Activated T-cell treated with anti-CD3 and anti-CD28 coated beads for 48 hours (primary cell): ENCODE data around the gene TPPP2.

Source experiments
- DNase-seq: peaks from one replicate; pipeline ENCODE4 v3.0.0-alpha.2; 2020; ENCODE audit warnings: low read depth

Gene TPPP2

DNA sequence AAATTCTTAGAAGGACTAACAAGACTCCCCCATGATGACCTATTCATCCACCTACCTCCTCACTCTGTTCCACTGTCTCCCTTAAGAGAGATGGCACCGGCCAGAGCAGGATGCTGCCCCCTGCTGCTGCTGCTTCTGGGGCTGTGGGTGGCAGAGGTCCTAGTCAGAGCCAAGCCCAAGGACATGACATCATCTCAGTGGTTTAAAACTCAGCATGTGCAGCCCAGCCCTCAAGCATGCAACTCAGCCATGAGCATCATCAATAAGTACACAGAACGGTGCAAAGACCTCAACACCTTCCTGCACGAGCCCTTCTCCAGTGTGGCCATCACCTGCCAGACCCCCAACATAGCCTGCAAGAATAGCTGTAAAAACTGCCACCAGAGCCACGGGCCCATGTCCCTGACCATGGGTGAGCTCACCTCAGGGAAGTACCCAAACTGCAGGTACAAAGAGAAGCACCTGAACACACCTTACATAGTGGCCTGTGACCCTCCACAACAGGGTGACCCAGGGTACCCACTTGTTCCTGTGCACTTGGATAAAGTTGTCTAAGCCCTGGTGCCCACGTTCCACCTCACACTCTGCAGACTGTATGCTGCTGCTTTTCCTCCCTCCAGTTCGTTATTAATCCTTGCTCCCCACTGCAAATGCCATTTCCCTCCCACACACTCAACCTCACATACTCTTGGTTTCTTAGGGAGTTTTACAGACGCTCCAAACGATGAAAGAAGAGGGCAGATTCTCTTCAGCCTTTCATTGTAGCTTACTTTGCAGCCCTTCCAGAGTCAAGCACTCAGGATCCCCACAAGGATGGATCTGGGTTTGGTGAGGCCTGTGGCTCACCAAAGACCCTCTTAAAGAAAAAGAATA, 28.0 kb downstream of the TPPP2 start, which contains the start of gene RNASE8:
Gene RNASE8 (plus strand): TSS at position 20 of the 873 bp plus-strand sequence. CDS start 71 bp downstream, at position 91.
- no peak for DNase-seq

DNA sequence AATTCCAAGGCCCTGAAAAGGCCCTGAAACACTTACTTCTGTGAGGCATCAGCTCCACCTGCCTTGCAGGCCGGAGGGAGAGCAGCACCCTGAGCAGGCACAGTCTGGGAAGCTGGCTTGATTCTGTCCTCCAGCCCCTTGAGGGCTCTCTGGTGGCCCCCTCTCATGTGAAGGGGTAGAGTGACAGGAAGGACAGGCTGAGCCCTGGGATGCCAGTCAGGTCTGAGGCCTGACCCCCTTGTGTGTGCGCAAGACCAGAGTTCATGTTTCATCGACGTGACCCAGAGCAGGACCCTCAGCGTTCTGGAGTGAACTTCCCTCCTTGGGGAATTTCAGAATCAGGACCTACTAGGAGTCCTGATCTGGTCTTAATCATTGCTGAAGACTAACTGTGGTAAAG, 28.9 kb downstream of the TPPP2 start:
- no peak for DNase-seq

DNA sequence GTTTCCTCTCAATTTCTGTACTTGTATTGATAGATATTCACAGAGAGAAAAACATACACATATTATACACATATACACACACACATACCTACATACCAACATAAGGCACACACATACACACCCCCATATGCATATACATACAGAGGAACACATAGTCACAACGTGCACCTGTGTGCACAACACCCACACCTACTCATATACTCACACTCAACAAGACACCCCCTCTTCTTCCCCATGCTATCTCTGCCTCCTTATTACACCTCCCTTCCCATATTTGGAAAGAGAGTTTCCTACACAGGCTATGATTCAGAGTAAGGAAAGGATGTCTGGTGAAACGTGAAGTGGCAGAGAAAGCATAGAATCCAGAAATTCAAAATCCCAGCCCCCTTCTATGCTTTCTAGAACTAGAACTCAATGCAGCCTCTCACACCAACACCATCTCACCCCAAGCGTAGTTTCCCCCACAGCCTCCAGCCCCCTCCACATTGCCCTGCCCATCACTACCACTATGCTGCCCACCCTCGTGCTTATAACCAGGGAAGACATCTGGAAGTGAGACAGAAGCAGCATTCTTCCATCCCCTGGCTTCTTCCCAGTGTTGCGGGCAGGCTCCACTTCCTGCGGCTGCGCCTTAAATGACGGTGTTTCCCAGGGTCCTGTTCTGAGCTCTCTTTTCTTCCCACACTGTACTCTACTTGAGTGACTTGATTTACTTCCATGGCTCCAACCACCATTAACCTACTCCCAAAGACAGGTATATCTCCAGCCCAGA, 30.0 kb downstream of the TPPP2 start:
- no peak for DNase-seq

DNA sequence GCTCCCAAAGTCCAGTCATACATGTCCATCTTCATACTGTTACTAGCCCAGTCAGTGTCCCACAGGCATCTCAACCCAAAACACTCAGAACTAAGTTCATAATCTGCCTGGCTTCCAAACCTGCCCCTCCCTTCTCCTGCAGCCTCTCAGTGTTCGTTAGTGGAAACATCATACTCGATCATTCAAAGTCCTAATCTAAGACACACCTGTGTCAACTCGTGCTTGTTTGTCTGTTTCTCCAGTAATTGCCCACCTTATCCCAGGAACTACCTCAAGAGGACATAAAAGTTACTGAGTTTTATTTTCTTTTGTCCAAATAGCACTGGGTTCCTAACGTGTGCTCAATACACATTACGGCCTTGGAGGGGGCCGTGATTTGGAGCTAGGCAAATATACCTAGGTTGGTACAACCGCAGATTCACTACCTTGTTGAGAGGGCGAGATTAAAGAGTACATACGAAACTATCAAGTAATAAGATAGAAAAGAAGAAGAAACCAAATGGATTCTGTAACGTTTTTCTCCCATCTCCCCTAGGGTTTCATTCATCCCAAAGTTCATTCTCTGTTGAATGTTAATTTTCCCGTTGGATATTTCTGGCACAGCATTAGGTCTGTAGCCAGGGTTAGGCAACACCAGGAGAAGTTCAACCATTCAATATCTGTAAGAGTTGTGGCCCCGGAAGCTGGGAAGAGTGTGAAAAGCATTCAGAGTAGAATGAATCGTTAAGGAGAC, 30.8 kb downstream of the TPPP2 start:
- no peak for DNase-seq

DNA sequence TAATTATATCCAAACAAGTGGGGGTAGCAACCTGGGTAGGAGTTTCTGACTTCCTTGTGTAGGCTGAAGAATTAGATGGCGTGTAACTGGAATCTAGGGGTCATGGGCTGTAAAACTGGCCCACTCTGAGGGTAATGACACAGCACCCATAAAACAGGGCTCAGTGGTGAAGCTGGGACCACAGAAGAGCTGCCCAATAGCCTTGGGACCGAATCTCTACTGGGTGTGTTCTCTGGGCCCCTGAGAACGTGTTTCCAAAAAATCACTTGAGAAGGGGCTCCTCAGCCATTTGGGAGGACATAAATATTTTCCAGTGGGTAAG, 31.3 kb downstream of the TPPP2 start:
- no peak for DNase-seq

DNA sequence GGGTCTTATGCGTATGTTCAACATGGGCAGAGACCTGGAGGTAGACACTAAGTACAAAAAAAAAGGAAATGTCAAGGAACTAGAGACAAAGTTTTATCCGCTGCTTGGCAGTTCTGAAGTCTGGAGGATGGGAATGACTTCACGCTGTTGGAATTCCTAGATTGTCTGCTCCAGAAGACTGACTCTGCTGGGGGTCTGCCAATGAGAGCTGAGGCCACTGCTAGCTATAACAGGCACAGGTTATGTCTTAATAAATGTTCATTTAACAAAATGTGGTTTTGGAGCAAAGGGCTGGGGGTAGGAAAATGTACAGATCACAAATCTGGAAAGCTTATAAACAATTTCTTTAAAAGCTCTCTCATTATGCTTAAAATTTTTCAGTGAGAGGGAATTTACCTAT, 33.5 kb downstream of the TPPP2 start:
- no peak for DNase-seq

DNA sequence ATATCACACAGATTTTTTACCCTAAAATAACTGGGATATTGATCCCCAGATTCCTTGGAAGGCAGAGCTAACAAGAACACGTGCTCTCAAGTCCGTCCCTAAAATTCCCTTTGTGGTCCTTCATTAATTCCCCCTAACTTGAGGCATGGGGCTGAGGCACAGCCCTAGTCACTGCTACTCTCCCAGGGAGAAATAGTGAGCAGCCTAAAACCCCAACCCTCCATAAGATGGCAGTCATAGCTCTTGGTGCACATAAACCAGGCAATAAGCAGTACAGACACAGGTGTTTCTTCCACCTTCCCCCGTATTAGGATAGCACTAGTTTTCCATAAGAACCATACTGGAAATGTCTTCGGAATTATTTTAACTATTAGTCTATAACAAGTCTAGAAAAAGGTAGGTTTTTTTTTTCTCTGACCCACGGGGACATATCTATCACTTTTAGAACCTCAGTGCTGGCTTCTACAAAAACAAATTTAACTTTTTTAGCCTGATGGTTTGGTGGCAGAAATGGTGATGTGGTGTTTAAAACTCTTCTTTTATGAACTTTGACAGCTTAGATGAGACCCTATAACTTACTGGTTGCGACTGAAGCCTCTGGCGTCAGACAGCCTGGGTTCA, 37.0 kb downstream of the TPPP2 start:
- DNase-seq, result no peak

DNA sequence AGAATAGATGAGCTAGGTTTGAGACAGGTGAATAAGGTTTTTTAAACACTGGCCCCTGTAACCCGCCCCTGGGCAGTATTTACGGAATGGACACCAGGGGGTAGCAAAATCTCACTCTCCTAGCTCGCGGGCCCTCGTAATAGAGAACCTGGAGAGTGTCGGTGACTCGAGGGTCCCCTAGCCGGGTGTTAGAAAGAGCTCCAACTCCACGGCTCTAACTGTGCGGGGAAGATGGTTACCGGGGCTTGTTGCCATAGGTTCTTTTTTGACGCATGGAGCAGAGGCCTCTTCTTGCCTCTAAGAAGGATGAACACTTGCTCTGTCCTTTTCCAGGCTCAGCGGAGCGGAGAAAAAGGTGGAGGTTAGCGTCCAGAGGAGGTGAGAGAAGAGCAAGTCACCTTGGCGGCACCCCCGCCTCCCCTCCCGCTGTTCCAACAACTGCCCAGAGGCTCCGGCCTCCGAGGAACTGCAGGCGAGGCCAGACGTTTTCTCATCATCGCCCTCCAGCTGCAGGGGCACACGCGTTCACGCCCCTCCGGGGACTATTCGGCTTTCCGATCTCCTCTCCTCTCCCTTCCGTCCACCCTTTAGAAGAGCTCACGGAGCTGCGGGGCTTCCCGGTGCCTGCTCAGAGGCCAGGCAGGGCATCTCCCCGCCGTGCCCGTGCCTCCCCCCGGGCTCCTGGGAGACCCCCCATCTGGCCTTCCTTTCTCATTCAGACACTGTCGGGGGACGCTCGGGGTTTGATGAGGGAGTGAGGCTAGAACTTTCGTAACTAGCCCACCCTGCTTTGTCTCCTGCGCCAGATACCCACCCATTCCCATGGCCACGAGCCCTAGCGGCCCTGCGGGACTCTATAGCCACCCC, 38.7 kb downstream of the TPPP2 start:
- DNase-seq, result no peak

DNA sequence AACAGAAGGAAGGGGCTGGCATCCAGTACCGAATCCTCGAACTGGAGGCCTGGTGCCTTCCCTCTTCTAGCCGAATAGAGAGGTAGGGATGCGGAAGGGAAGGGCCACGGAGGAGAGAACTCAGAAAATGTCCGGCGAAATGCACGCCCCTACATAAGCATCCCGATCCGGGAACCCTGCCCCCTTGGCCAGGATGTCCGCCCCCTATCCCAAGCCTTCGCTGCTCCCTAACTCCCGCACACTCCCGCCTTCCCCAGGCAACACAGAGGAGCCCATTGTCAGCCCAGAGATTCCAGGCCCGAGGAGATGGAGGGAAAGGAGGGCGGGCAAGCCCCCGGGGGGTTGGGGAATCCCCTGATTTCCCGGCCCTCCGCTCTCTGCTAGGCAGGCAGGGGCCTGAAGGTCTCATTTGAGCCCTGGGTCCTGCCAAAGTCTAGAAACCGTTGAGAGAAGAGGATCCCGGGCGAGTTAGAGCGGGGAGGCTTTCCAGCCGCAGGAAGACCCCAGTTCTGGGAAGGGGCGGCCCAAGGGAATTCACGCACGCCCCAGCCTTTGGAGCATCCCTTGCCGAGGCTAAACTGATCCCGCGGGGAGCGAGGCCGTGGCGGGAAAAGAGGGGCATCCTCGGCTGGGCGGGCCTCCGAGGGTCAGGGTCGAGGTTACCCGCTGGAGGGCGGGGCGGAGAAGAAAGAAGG, 39.5 kb downstream of the TPPP2 start:
- DNase-seq, result no peak

DNA sequence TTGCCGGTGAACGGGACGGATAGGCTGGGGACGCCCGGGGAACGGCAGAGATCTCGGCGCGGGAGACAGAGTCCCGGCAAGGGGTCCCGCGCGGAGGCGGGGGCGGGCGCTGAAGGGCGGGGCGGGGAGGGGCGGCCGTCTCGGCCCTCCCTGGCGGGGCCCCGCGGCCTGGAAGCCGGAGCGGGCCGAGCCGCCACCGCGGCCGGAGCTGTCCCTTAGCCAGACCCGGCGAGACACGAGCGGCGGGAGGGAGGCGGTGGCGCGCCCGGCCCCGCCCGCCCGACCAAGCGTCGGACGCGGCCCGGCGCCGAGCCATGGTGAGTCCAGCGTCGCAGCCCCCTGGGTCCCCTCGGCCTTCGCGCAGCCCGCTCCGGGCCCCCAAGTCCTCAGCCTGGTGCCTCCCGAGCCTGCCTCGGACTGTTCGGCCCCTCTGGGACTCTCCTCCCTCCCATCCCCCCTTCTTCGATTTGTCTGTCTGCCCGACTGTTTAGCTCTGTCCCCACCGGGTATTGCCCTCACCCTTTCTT, 40.1 kb downstream of the TPPP2 start, which contains the start of gene ARHGEF40:
Gene ARHGEF40 (plus strand): TSS at position 222 of the 527 bp plus-strand sequence. CDS start 93 bp downstream, at position 315.
- DNase-seq, result no peak

DNA sequence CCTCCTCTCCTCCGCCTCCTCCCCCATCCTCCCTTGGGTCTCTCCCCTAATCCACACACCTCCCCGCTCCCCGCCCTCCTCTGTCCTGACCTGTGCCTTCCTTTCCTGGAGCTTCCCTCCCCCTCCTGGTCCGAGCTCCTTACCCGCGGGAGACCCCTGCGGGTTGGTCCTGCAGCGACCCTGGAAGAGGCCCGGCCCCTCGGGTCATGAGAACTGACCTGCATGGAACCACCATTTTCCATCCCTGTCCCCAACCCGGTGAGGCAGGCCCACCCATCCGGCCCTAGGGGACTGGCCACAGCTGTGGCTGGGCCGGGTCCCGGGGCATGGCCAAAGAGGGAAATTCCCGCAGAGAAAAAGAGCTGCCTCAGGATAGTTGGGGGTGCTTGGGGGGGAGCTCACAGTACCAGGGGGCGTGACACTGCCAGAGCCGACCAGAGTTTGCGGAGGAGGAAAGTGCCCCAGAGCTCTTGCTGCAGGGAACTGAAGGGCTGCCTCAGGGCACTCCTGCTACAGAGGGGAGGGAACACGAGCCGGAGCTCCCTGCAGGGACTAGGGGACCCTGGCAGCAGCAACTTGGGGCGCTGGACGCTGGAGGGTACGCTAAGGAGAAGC, 40.7 kb downstream of the TPPP2 start:
- DNase-seq, result no peak

DNA sequence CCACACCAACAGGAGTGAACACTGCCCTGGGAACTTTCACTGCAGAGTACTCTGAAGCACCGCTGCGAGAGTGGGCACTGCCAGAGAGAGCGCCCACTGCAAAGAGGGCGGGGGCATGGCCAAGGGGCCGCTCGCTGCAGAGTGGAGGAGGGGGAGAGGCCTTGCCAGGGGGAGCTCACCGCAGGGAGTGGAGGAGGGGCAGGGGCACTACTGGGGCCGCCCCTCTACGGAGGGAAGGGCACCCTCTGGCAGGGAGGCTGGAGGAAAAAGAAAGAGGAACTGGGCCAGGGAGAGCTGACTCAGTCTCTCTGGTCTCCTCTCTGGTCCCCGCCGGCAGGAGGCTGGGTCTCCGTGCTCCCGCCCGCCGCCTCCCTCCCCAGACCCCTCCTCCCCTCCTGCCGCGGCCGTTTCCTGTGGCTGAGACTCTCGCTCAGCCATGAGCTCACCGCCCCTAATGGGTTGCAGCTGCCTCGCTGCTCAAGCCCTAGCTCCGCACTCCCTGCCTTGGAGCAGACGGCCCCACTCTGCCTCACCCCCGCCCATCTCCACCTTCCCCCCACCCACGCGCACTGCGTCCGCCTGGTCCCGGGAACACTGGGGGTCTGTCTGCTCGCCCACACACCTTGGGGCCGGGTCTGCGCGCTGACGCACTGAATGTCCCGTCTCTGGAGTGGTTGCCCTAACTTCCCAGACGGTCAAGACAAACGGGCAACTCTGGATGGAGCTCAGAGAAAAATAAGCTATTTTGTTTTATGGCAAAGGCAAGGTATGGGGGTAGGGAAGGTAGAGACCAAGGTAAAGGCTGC, 41.4 kb downstream of the TPPP2 start:
- no peak for DNase-seq

DNA sequence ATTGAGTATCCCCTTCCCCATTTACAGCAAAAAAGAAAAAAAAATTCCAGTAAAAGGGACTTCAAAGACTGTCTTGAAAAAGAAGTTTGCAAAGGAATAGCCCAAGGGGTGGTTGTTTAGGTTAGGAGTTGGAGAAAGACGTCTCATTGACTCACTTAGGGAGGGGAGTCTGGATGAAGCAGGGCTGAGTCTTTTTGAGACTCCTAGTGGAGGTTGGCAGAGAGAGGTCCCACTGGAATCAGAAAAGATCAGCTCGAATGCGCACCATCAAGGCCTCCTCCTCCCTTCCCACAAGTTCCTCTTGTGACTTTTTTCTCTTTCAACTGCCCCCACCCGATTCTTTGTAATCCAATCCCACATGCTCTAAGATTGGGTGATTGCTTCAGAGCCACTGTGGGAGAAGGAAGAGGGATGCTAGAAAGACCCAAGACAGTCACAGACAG, 42.0 kb downstream of the TPPP2 start:
- DNase-seq, result no peak

DNA sequence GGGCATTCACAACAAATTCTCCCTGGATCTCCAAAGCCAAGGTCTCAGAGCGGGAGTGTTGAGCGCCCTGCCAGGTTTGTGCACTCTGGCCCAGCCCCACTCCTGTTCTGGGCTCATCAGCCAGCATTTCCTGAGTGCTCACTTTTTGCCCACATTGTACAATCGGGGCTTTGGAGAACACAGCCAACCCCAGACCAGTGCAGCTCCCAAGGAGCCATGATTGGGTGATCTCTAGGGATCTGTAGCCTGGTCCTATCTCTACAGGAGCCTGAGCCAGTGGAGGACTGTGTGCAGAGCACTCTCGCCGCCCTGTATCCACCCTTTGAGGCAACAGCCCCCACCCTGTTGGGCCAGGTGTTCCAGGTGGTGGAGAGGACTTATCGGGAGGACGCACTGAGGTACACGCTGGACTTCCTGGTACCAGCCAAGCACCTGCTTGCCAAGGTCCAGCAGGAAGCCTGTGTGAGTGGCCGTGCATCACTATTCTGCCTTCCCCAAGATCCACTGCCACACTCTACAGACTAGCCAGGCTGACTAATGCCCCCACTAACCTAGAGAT, 42.8 kb downstream of the TPPP2 start:
- DNase-seq, result no peak

DNA sequence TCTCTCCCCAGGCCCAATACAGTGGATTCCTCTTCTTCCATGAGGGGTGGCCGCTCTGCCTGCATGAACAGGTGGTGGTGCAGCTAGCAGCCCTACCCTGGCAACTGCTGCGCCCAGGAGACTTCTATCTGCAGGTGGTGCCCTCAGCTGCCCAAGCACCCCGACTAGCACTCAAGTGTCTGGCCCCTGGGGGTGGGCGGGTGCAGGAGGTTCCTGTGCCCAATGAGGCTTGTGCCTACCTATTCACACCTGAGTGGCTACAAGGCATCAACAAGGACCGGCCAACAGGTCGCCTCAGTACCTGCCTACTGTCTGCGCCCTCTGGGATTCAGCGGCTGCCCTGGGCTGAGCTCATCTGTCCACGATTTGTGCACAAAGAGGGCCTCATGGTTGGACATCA, 43.9 kb downstream of the TPPP2 start:
- no peak for DNase-seq

DNA sequence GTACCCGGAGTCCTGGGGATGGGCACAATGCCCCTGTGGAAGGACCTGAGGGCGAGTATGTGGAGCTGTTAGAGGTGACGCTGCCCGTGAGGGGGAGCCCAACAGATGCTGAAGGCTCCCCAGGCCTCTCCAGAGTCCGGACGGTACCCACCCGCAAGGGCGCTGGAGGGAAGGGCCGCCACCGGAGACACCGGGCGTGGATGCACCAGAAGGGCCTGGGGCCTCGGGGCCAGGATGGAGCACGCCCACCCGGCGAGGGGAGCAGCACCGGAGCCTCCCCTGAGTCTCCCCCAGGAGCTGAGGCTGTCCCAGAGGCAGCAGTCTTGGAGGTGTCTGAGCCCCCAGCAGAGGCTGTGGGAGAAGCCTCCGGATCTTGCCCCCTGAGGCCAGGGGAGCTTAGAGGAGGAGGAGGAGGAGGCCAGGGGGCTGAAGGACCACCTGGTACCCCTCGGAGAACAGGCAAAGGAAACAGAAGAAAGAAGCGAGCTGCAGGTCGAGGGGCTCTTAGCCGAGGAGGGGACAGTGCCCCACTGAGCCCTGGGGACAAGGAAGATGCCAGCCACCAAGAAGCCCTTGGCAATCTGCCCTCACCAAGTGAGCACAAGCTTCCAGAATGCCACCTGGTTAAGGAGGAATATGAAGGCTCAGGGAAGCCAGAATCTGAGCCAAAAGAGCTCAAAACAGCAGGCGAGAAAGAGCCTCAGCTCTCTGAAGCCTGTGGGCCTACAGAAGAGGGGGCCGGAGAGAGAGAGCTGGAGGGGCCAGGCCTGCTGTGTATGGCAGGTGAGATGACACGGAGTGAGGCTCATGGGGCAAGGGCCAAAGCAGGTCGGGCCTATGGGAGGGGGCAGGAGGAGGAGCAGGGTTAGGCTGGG, 44.6 kb downstream of the TPPP2 start:
- DNase-seq, result no peak

DNA sequence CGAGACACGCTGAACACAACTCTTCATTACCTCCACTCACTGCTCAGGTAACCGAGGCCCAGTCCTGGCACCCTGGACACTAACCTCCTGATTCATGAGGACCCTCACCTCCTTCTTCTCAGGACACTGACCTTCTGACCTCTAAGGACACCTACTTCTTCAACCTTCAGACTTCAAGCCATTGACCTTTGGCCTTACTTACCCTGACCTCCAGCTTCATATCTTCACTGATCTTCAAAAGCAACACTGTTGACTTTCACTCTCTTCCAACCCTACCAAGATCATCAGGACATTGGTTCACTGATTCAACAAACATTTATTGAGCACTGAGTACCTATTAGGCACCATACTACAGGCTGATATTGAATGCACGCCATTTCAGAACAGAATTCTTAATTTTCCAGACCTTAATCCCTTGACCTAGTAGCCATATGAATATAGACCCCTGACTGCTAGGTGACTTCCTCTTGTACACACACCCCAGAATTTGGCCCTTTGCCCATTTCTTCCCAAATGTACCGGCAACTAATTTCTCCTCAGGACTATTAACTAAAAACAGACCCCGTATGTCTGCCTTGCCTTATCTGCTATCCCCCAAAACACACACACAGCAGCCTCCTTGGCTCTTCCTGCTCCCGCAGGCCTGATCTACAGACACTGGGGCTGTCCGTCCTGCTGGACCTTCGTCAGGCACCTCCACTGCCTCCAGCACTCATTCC, 45.9 kb downstream of the TPPP2 start:
- DNase-seq, result no peak
